HepG2 (cell line): ENCODE measurements around the gene FCER1G. TPM values are rescaled to one million over a fixed set of nuclear protein-coding genes. Genes with fewer than 3 reads are reported as not detected.

Experiments used
- ARID4A ChIP-seq: sonication (generic); formaldehyde crosslinking; IDR thresholded peaks from 2 replicates; pipeline ENCODE4 v1.5.0; 2020; ENCODE audit warnings: mild to moderate bottlenecking, missing genetic modification reagents, borderline replicate concordance
- DMTF1 ChIP-seq: sonication (generic); formaldehyde crosslinking; IDR thresholded peaks from 2 replicates; pipeline ENCODE4 v1.4.0; 2020; ENCODE audit warnings: mild to moderate bottlenecking, missing genetic modification reagents
- EP300 ChIP-seq, 3 experiments: sonication (generic) in 1 of 3; formaldehyde crosslinking in 1 of 3; IDR thresholded peaks; 2 replicates each; pipeline versions ENCODE4 v1.5.1 to v1.6.1; 2011 to 2020; ENCODE audit warnings: low read depth in 2 of 3, low read length in 2 of 3, borderline replicate concordance in 1 of 3, improper control_type of control experiment in 1 of 3, mild to moderate bottlenecking in 1 of 3, missing genetic modification reagents in 1 of 3, moderate library complexity in 1 of 3
- FOXA1 ChIP-seq, 2 experiments: fragments of 450-650 bp in 1 of 2; sonication (generic) in 1 of 2; formaldehyde crosslinking in 1 of 2; IDR thresholded peaks; 2 replicates each; pipeline versions ENCODE4 v1.4.0 to v1.6.1; 2016 to 2020; ENCODE audit warnings: missing genetic modification reagents in 1 of 2
- HDAC1 ChIP-seq: sonication (generic); formaldehyde crosslinking; IDR thresholded peaks from 2 replicates; pipeline ENCODE4 v1.5.1; 2020; ENCODE audit warnings: mild to moderate bottlenecking, missing genetic modification reagents
- HMG20B ChIP-seq: conservative IDR thresholded peaks from 2 replicates; pipeline ENCODE4 v1.6.1; 2016; ENCODE audit warnings: missing genetic modification reagents, missing compliant biosample characterization
- IKZF1 ChIP-seq: fragments of 450-650 bp; IDR thresholded peaks from 2 replicates; pipeline ENCODE4 v1.7.1; 2016
- JUND ChIP-seq: sonication (generic); formaldehyde crosslinking; IDR thresholded peaks from 2 replicates; pipeline ENCODE4 v1.8.0; 2022; ENCODE audit warnings: mild to moderate bottlenecking, missing genetic modification reagents
- PCBP2 ChIP-seq: fragments of 200-400 bp; formaldehyde crosslinking; optimal IDR thresholded peaks from 2 replicates; pipeline ENCODE3; 2018; ENCODE audit warnings: low read length, low read depth; ENCODE audit not compliant: poor library complexity, severe bottlenecking
- PHF8 ChIP-seq: sonication (generic); formaldehyde crosslinking; IDR thresholded peaks from 2 replicates; pipeline ENCODE4 v1.5.0; 2020; ENCODE audit warnings: missing genetic modification reagents
- TEAD3 ChIP-seq: optimal IDR thresholded peaks from 2 replicates; pipeline ENCODE3; 2016; ENCODE audit warnings: borderline replicate concordance
- ZBTB25 ChIP-seq: IDR thresholded peaks from 2 replicates; pipeline ENCODE4 v1.6.1; 2018; ENCODE audit warnings: missing genetic modification reagents
- ZC3H13 ChIP-seq: sonication (generic); formaldehyde crosslinking; IDR thresholded peaks from 2 replicates; pipeline ENCODE4 v1.8.1; 2023; ENCODE audit warnings: mild to moderate bottlenecking, missing genetic modification reagents, moderate library complexity
- ZFP82 ChIP-seq: sonication (generic); formaldehyde crosslinking; IDR thresholded peaks from 2 replicates; pipeline ENCODE4 v1.5.1; 2020; ENCODE audit warnings: mild to moderate bottlenecking, missing genetic modification reagents, borderline replicate concordance
- ZNF121 ChIP-seq: sonication (generic); formaldehyde crosslinking; IDR thresholded peaks from 2 replicates; pipeline ENCODE4 v1.5.0; 2020; ENCODE audit warnings: mild to moderate bottlenecking, missing genetic modification reagents
- ZSCAN29 ChIP-seq: sonication (generic); formaldehyde crosslinking; conservative IDR thresholded peaks from 2 replicates; pipeline ENCODE4 v1.4.0; 2020; ENCODE audit warnings: mild to moderate bottlenecking, missing genetic modification reagents
- polyA plus RNA-seq, 8 experiments: library from polyadenylated mRNA; depleted of rRNA in 3 of 8; stranded (reverse) in 7 of 8; unstranded in 1 of 8; fragments of >200 nt; fragmentation: Illumina TruSeq in 4 of 8; extraction: Trizol in 4 of 8; gene quantifications; 2 replicates each; pipeline versions ENCODE4 v1.2.1 to v1.2.3, GENCODE V29; 2011 to 2016; ENCODE audit warnings: low read depth in 4 of 8, missing spikeins in 1 of 8, mixed read lengths in 1 of 8; ENCODE audit not compliant: insufficient read depth in 1 of 8
- total RNA-seq, 5 experiments: library from RNA; depleted of rRNA; stranded (reverse); fragments of >200 nt; fragmentation: Illumina TruSeq; extraction: Trizol; gene quantifications; 2 replicates each; pipeline ENCODE4 v1.2.3, GENCODE V29; 2016; ENCODE audit warnings: low read depth in 1 of 5
- TF ChIP-seq, protein P1 (sequence below): sonication (generic); formaldehyde crosslinking; IDR thresholded peaks from 2 replicates; pipeline ENCODE4 v1.8.0; 2022; ENCODE audit warnings: mild to moderate bottlenecking, missing genetic modification reagents; ENCODE audit not compliant: insufficient replicate concordance
- TF ChIP-seq, protein P2 (sequence below): sonication (generic); formaldehyde crosslinking; IDR thresholded peaks from 2 replicates; pipeline ENCODE4 v1.4.0; 2020; ENCODE audit warnings: mild to moderate bottlenecking, missing genetic modification reagents

Gene FCER1G
- total and polyA plus RNA-seq, 2 of the 13 experiments (the other 11 are each of a cell fraction or from before 2014, with no cell fraction given) = 1.3 to 6.4 TPM

GRCh38 chr1:161238039-161238473 is 23.0 kb downstream of the FCER1G start, which contains the start of gene NR1I3 (continued):
- TF ChIP-seq ARID4A (no peak; the same call in 1 of the 2 replicates), ZNF121 (no peak), IKZF1 (no peak), PHF8 (CRISPR knock-in tag) (no peak), ZBTB25 (CRISPR knock-in tag) (no peak), ZC3H13 (CRISPR knock-in tag) (no peak), FOXA1 (IDR thresholded peaks at IDR 0.05) (no peak), FOXA1 (CRISPR knock-in tag; IDR thresholded peaks at IDR 0.05) (no peak), ZFP82 (CRISPR knock-in tag) (no peak), JUND (CRISPR knock-in tag) (no peak), HMG20B (no peak), HDAC1 (CRISPR knock-in tag) (peak; percentile 83), ZSCAN29 (CRISPR knock-in tag) (0 out of 2 replicates have a peak, but pooled peaks have one; percentile 49), TEAD3 (CRISPR knock-in tag) (peak; percentile 76), PCBP2 (no peak), DMTF1 (no peak), EP300 (IDR thresholded peaks at IDR 0.05; ENCODE audit: low read depth in 2 of 2, low read length in 2 of 2) (peak; percentile 44 to 81; a peak in 3 of 4 replicates), EP300 (CRISPR knock-in tag; IDR thresholded peaks at IDR 0.05; ENCODE audit: borderline replicate concordance) (no peak)
- TF ChIP-seq, protein P1, sequence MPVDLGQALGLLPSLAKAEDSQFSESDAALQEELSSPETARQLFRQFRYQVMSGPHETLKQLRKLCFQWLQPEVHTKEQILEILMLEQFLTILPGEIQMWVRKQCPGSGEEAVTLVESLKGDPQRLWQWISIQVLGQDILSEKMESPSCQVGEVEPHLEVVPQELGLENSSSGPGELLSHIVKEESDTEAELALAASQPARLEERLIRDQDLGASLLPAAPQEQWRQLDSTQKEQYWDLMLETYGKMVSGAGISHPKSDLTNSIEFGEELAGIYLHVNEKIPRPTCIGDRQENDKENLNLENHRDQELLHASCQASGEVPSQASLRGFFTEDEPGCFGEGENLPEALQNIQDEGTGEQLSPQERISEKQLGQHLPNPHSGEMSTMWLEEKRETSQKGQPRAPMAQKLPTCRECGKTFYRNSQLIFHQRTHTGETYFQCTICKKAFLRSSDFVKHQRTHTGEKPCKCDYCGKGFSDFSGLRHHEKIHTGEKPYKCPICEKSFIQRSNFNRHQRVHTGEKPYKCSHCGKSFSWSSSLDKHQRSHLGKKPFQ (CRISPR knock-in tag) = no peak
- TF ChIP-seq, protein P2, sequence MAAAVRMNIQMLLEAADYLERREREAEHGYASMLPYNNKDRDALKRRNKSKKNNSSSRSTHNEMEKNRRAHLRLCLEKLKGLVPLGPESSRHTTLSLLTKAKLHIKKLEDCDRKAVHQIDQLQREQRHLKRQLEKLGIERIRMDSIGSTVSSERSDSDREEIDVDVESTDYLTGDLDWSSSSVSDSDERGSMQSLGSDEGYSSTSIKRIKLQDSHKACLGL = no peak
